CD8-positive, alpha-beta memory T cell (primary cell): ENCODE measurements around the gene NCMAP. TPM values are rescaled to one million over a fixed set of nuclear protein-coding genes. Genes with fewer than 3 reads are reported as not detected.
A peak's percentile ranks its signal among the peaks of the same experiment; 100 is the strongest.
"Not testable (repeated sequence)": the region's sequence is repeated elsewhere in the genome, so short reads cannot be mapped to it uniquely, and the experiment has no call there.

Experiments used
- CTCF ChIA-PET: fragments of 350-600 bp; sonication (Branson Sonifier 250); formaldehyde crosslinking; loops from one replicate; lab custom pipeline; 2021; ENCODE audit warnings: antibody characterized with exemption; lab: Charles Lee
- POLR2A ChIA-PET: fragments of 350-600 bp; sonication (Branson Sonifier 250); formaldehyde crosslinking; loops from one replicate; lab custom pipeline; 2021; ENCODE audit warnings: antibody characterized with exemption; lab: Charles Lee
- DNase-seq, 5 donors: peaks; one replicate each; pipeline versions ENCODE4 v3.0.0 to v3.0.0-alpha.2; 2020 to 2022; ENCODE audit warnings: mixed read lengths in 1 of 5
- H3K27ac ChIP-seq: one replicate; pipeline ENCODE4 v1.7.0; 2013; ENCODE audit warnings: low read depth, mild to moderate bottlenecking, low read length, moderate library complexity
- H3K27me3 ChIP-seq: 2 replicates; pipeline ENCODE4 v1.7.0; 2013; ENCODE audit warnings: low read length, mild to moderate bottlenecking; ENCODE audit not compliant: insufficient read depth, poor library complexity, severe bottlenecking
- H3K36me3 ChIP-seq: 2 replicates; pipeline ENCODE4 v1.7.0; 2013; ENCODE audit warnings: mild to moderate bottlenecking, low read length, moderate library complexity; ENCODE audit not compliant: insufficient read depth
- H3K4me1 ChIP-seq: 2 replicates; pipeline ENCODE4 v1.7.0; 2013; ENCODE audit warnings: mild to moderate bottlenecking, low read length, moderate library complexity; ENCODE audit not compliant: insufficient read depth
- H3K4me3 ChIP-seq: 2 replicates; pipeline ENCODE4 v1.7.0; 2013; ENCODE audit warnings: mild to moderate bottlenecking, low read length
- H3K9me3 ChIP-seq: 2 replicates; pipeline ENCODE4 v1.7.0; 2013; ENCODE audit warnings: mild to moderate bottlenecking, low read length
- H3K27ac Mint-ChIP-seq, 8 donors: one replicate each; pipeline ENCODE4 v1.8.0; 2020 to 2021; ENCODE audit warnings: mixed read lengths in 8 of 8, mild to moderate bottlenecking in 6 of 8, inconsistent platforms in 3 of 8, moderate library complexity in 3 of 8
- H3K27me3 Mint-ChIP-seq, 2 donors: one replicate each; pipeline ENCODE4 v1.8.0; 2020 to 2021; ENCODE audit warnings: mixed read lengths in 2 of 2, mild to moderate bottlenecking in 1 of 2, moderate library complexity in 1 of 2
- H3K36me3 Mint-ChIP-seq, 3 donors: one replicate each; pipeline ENCODE4 v1.8.0; 2020 to 2021; ENCODE audit warnings: mixed read lengths in 3 of 3, inconsistent platforms in 1 of 3, mild to moderate bottlenecking in 1 of 3
- H3K4me1 Mint-ChIP-seq, 3 donors: one replicate each; pipeline ENCODE4 v1.8.0; 2020 to 2021; ENCODE audit warnings: mixed read lengths in 3 of 3, inconsistent platforms in 1 of 3, mild to moderate bottlenecking in 1 of 3
- H3K4me3 Mint-ChIP-seq, 7 donors: one replicate each; pipeline ENCODE4 v1.8.0; 2020 to 2021; ENCODE audit warnings: mixed read lengths in 7 of 7, mild to moderate bottlenecking in 6 of 7, moderate library complexity in 4 of 7, inconsistent platforms in 2 of 7
- H3K9me3 Mint-ChIP-seq, 5 donors: one replicate each; pipeline ENCODE4 v1.8.0; 2020 to 2022; ENCODE audit warnings: mixed read lengths in 5 of 5, mild to moderate bottlenecking in 3 of 5, moderate library complexity in 2 of 5, inconsistent platforms in 1 of 5
- polyA plus RNA-seq: library from polyadenylated mRNA; unstranded; fragments of 300-500 nt; fragmentation: Illumina TruSeq; gene quantifications from one replicate; pipeline ENCODE4 v1.2.3, GENCODE V29; 2021
- total RNA-seq, 2 experiments: library from RNA; stranded (reverse); gene quantifications; one replicate each; pipeline ENCODE4 v1.2.3, GENCODE V29; 2021

Gene NCMAP
- total and polyA plus RNA-seq, 3 experiments from 2014 or later, result 0.04 TPM; not detected in 2

GRCh38 chr1:24541711-24542346, 14.1 kb upstream of the NCMAP start:
- H3K27me3 ChIP-seq, result no peaks in the 10 kb centered on the region
- peaks cover 25% of the 10 kb centered on the region for H3K4me1 ChIP-seq
- Mint-ChIP-seq H3K36me3 (peaks cover 0 to 28% (median 3%) of the 10 kb centered on the region in 3 donors), H3K4me1 (peaks cover 38 to 72% (median 51%) of the 10 kb centered on the region in 3 donors), H3K27me3 (peaks cover 0 to 1% of the 10 kb centered on the region in 2 donors), H3K27ac (peak overlapping the region in 6 of 8 donors; percentile 9 to 76 (median 44)), H3K9me3 (no peaks in the 10 kb centered on the region), H3K4me3 (peak overlapping the region in 1 of 7 donors; percentile 71)
- H3K36me3 ChIP-seq, result peaks cover 5% of the 10 kb centered on the region
- H3K9me3 ChIP-seq, result no peaks in the 10 kb centered on the region
- H3K27ac ChIP-seq, result no peak overlapping the region
- ChIA-PET POLR2A (interaction anchor here (0.5 to 1.6 kb wide), 3 partner anchors 40 to 574 kb away, joined by 3 to 8 read pairs (median 4); partner anchors contain the start of gene RCAN3), CTCF (interaction anchor here (0.6 to 3.2 kb wide), 7 partner anchors 36 to 409 kb away, joined by 3 to 23 read pairs (median 4); no protein-coding TSS in a partner anchor)
- no peak overlapping the region for H3K4me3 ChIP-seq
- DNase-seq, result no peak

GRCh38 chr1:24544239-24544638, 11.6 kb upstream of the NCMAP start:
- Mint-ChIP-seq H3K9me3 (no peaks in the 10 kb centered on the region), H3K27ac (peak overlapping the region in 1 of 8 donors; percentile 17), H3K27me3 (peaks cover 0 to 1% of the 10 kb centered on the region in 2 donors), H3K36me3 (peaks cover 0 to 13% (median 2%) of the 10 kb centered on the region in 3 donors), H3K4me3 (no peak overlapping the region), H3K4me1 (peaks cover 33 to 52% (median 40%) of the 10 kb centered on the region in 3 donors)
- Histone ChIP-seq H3K4me1 (peaks cover 18% of the 10 kb centered on the region), H3K27ac (no peak overlapping the region), H3K27me3 (no peaks in the 10 kb centered on the region), H3K4me3 (no peak overlapping the region), H3K36me3 (no peaks in the 10 kb centered on the region), H3K9me3 (no peaks in the 10 kb centered on the region)
- no peak for DNase-seq
- ChIA-PET CTCF (no interaction called here), POLR2A (interaction anchor here (0.9 kb wide), 1 partner anchor 42 kb away, joined by 3 read pairs; the partner anchor contains the start of gene RCAN3)

- no peak overlapping the region for H3K4me3 Mint-ChIP-seq
- ChIA-PET POLR2A (interaction anchor here (1.5 kb wide), 1 partner anchor 10 kb away, joined by 5 read pairs; no protein-coding TSS in a partner anchor), CTCF (interaction anchor here (0.9 kb wide), 1 partner anchor 130 kb away, joined by 4 read pairs; the partner anchor contains the start of gene NIPAL3)
- DNase-seq, result no peak
- H3K36me3 ChIP-seq, result no peaks in the 10 kb centered on the region
- no peaks in the 10 kb centered on the region for H3K27me3 ChIP-seq
- peaks cover 0 to 1% (median 0%) of the 10 kb centered on the region in 3 donors for H3K36me3 Mint-ChIP-seq
- no peaks in the 10 kb centered on the region for H3K9me3 Mint-ChIP-seq
- peaks cover 18% of the 10 kb centered on the region for H3K4me1 ChIP-seq
- H3K4me3 ChIP-seq, result no peak overlapping the region
- peaks cover 0 to 1% of the 10 kb centered on the region in 2 donors for H3K27me3 Mint-ChIP-seq
- no peak overlapping the region for H3K27ac ChIP-seq
- H3K4me1 Mint-ChIP-seq, result peaks cover 20 to 37% (median 25%) of the 10 kb centered on the region in 3 donors
- peak overlapping the region in 6 of 8 donors; percentile 7 to 68 (median 40) for H3K27ac Mint-ChIP-seq
- no peaks in the 10 kb centered on the region for H3K9me3 ChIP-seq
These were observed 10.2 kb upstream of the NCMAP start for GRCh38 chr1:24545662-24546061.

- H3K9me3 Mint-ChIP-seq, result no peaks in the 10 kb centered on the region
- CTCF ChIA-PET, result interaction anchor here (1.5 kb wide), 1 partner anchor 40 kb away, joined by 4 read pairs; no protein-coding TSS in a partner anchor
- H3K4me3 ChIP-seq, result no peak overlapping the region
- H3K4me1 Mint-ChIP-seq, result peaks cover 11 to 22% (median 18%) of the 10 kb centered on the region in 3 donors
- no peak overlapping the region for H3K27ac Mint-ChIP-seq
- H3K9me3 ChIP-seq, result no peaks in the 10 kb centered on the region
- H3K27ac ChIP-seq, result no peak overlapping the region
- DNase-seq, result no peak
- no peaks in the 10 kb centered on the region for H3K27me3 ChIP-seq
- no peak overlapping the region for H3K4me3 Mint-ChIP-seq
- POLR2A ChIA-PET, result no interaction called here
- no peaks in the 10 kb centered on the region for H3K36me3 Mint-ChIP-seq
- H3K4me1 ChIP-seq, result peaks cover 10% of the 10 kb centered on the region
- peaks cover 0 to 1% of the 10 kb centered on the region in 2 donors for H3K27me3 Mint-ChIP-seq
- no peaks in the 10 kb centered on the region for H3K36me3 ChIP-seq
These were observed 8.7 kb upstream of the NCMAP start for GRCh38 chr1:24547195-24547594.

GRCh38 chr1:24548070-24548469, 7.8 kb upstream of the NCMAP start:
- Mint-ChIP-seq H3K9me3 (no peaks in the 10 kb centered on the region), H3K4me3 (no peak overlapping the region), H3K36me3 (no peaks in the 10 kb centered on the region), H3K27ac (no peak overlapping the region), H3K27me3 (peaks cover 0 to 1% of the 10 kb centered on the region in 2 donors), H3K4me1 (peaks cover 11 to 18% (median 18%) of the 10 kb centered on the region in 3 donors)
- ChIA-PET POLR2A (no interaction called here), CTCF (interaction anchor here (1.5 kb wide), 1 partner anchor 39 kb away, joined by 4 read pairs; no protein-coding TSS in a partner anchor)
- Histone ChIP-seq H3K36me3 (no peaks in the 10 kb centered on the region), H3K27me3 (no peaks in the 10 kb centered on the region), H3K4me1 (peaks cover 10% of the 10 kb centered on the region), H3K9me3 (no peaks in the 10 kb centered on the region), H3K4me3 (no peak overlapping the region), H3K27ac (no peak overlapping the region)
- no peak for DNase-seq

- H3K27me3 ChIP-seq, DNase-seq, H3K4me3 Mint-ChIP-seq, H3K27me3 Mint-ChIP-seq, H3K27ac Mint-ChIP-seq, H3K36me3 Mint-ChIP-seq, H3K4me3 ChIP-seq, POLR2A ChIA-PET, H3K9me3 Mint-ChIP-seq, H3K36me3 ChIP-seq, H3K4me1 ChIP-seq, H3K27ac ChIP-seq, H3K9me3 ChIP-seq: not testable (repeated sequence)
- CTCF ChIA-PET, result interaction anchor here (0.7 to 0.9 kb wide), 2 partner anchors 14 to 119 kb away, joined by 3 read pairs; no protein-coding TSS in a partner anchor
- H3K4me1 Mint-ChIP-seq, result peaks cover 12 to 18% (median 18%) of the 10 kb centered on the region in 3 donors
These were observed 6.7 kb upstream of the NCMAP start for GRCh38 chr1:24549210-24549609.

- Mint-ChIP-seq H3K36me3 (no peaks in the 10 kb centered on the region), H3K27ac (peak overlapping the region in 1 of 8 donors; percentile 65), H3K27me3 (peaks cover 2 to 13% of the 10 kb centered on the region in 2 donors), H3K4me1 (peaks cover 5 to 9% (median 8%) of the 10 kb centered on the region in 3 donors), H3K4me3 (no peak overlapping the region), H3K9me3 (no peaks in the 10 kb centered on the region)
- H3K9me3 ChIP-seq, result no peaks in the 10 kb centered on the region
- no peaks in the 10 kb centered on the region for H3K27me3 ChIP-seq
- H3K36me3 ChIP-seq, result no peaks in the 10 kb centered on the region
- DNase-seq, result no peak
- ChIA-PET POLR2A (no interaction called here), CTCF (no interaction called here)
- no peak overlapping the region for H3K4me3 ChIP-seq
- no peak overlapping the region for H3K27ac ChIP-seq
- H3K4me1 ChIP-seq, result peaks cover 7% of the 10 kb centered on the region
These were observed 4.5 kb upstream of the NCMAP start for GRCh38 chr1:24551290-24551959.
